ENCODE results near the gene CORT. TPM values are rescaled to one million over a fixed set of nuclear protein-coding genes. Genes with fewer than 3 reads are reported as not detected.

Gene CORT
- total and polyA plus RNA-seq, 10 of the 15 experiments (the other 5 are each of a cell fraction or from before 2014, with no cell fraction given), result 0.09 to 0.49 (median 0.23) TPM; not detected in 1

DNA sequence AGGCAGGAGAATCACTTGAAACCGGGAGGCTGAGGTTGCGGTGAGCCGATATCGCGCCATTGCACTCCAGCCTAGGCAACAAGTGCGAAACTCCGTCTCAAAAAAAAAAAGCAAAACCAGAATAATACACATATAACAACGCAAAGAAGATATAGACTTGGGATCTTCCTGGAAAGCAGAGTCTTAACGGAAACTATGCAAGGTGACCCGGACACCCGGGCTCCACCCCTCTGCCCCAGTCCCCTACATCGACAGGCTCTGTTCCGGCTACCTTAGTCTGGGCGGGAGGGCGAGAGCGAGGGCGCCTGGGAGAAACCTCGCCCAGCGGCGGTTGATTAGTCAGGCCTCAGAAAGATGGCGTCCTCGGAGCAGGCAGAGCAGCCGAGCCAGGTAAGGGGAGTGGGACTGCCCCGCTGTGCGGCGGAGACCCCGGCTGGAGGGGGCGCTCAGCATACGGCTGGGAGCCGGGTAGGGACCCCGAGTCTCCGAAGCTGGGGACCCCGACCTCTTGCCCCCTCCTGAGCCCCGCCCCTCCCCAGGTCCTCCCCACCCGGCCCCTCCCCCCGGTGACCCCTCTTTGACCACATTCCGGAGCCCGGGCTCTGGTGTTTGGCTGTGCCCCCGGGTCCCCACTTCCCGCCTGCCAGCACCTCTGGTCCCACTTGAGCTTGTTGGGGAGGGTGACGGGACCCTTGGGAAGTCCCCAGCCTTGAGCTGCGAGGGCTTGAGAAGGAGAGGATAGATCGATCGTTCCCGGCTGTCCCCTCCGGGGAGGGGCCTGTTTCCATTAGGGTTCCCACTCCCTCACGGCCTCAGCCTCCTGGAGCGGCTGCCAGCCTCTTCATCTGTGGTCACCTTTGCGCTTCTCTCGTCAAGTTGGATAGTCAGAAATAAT is 25.0 kb downstream of the CORT start, which contains the start of gene PEX14 (continued):
- TF ChIP-seq TBL1XR1 (IDR thresholded peaks at IDR 0.05; ENCODE audit: low read depth, low read length) (peak; percentile 19; the same call in 1 of the 2 replicates), POLR2A (IDR thresholded peaks at IDR 0.05; ENCODE audit: low read depth, low read length) (peak; percentile 95), RBBP5 (conservative IDR thresholded peaks at IDR 0.05) (peak; percentile 81; the same call in 1 of the 2 replicates), DPF2 (IDR thresholded peaks at IDR 0.05) (no peak), FOXK2 (IDR thresholded peaks at IDR 0.05) (0 out of 2 replicates have a peak, but pooled peaks have one; percentile 18), RUNX3 (IDR thresholded peaks at IDR 0.05; ENCODE audit: low read length) (peak; percentile 73), TARDBP (IDR thresholded peaks at IDR 0.05; ENCODE audit: borderline replicate concordance) (peak; percentile 70), NFYB (IDR thresholded peaks at IDR 0.05; ENCODE audit: insufficient read depth, low read depth, low read length) (no peak), HDGF (IDR thresholded peaks at IDR 0.05) (peak; percentile 35; the same call in 1 of the 2 replicates), STAT3 (IDR thresholded peaks at IDR 0.05; ENCODE audit: low read depth, low read length) (no peak), EED (IDR thresholded peaks at IDR 0.05; ENCODE audit: low read depth) (no peak), SMARCA5 (IDR thresholded peaks at IDR 0.05) (no peak), LARP7 (IDR thresholded peaks at IDR 0.05) (no peak)
- TF ChIP-seq, protein P1, sequence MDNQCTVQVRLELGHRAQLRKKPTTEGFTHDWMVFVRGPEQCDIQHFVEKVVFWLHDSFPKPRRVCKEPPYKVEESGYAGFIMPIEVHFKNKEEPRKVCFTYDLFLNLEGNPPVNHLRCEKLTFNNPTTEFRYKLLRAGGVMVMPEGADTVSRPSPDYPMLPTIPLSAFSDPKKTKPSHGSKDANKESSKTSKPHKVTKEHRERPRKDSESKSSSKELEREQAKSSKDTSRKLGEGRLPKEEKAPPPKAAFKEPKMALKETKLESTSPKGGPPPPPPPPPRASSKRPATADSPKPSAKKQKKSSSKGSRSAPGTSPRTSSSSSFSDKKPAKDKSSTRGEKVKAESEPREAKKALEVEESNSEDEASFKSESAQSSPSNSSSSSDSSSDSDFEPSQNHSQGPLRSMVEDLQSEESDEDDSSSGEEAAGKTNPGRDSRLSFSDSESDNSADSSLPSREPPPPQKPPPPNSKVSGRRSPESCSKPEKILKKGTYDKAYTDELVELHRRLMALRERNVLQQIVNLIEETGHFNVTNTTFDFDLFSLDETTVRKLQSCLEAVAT (IDR thresholded peaks at IDR 0.05), result peak; percentile 100
- TF ChIP-seq, protein P2, sequence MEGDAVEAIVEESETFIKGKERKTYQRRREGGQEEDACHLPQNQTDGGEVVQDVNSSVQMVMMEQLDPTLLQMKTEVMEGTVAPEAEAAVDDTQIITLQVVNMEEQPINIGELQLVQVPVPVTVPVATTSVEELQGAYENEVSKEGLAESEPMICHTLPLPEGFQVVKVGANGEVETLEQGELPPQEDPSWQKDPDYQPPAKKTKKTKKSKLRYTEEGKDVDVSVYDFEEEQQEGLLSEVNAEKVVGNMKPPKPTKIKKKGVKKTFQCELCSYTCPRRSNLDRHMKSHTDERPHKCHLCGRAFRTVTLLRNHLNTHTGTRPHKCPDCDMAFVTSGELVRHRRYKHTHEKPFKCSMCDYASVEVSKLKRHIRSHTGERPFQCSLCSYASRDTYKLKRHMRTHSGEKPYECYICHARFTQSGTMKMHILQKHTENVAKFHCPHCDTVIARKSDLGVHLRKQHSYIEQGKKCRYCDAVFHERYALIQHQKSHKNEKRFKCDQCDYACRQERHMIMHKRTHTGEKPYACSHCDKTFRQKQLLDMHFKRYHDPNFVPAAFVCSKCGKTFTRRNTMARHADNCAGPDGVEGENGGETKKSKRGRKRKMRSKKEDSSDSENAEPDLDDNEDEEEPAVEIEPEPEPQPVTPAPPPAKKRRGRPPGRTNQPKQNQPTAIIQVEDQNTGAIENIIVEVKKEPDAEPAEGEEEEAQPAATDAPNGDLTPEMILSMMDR (IDR thresholded peaks at IDR 0.05 in 2 of 3, conservative IDR thresholded peaks at IDR 0.05 in 1 of 3; ENCODE audit: control insufficient read depth in 2 of 3, extremely low read depth in 1 of 3, insufficient read depth in 1 of 3, low read depth in 3 of 3, low read length in 3 of 3), result no peak
- TF ChIP-seq, protein P3, sequence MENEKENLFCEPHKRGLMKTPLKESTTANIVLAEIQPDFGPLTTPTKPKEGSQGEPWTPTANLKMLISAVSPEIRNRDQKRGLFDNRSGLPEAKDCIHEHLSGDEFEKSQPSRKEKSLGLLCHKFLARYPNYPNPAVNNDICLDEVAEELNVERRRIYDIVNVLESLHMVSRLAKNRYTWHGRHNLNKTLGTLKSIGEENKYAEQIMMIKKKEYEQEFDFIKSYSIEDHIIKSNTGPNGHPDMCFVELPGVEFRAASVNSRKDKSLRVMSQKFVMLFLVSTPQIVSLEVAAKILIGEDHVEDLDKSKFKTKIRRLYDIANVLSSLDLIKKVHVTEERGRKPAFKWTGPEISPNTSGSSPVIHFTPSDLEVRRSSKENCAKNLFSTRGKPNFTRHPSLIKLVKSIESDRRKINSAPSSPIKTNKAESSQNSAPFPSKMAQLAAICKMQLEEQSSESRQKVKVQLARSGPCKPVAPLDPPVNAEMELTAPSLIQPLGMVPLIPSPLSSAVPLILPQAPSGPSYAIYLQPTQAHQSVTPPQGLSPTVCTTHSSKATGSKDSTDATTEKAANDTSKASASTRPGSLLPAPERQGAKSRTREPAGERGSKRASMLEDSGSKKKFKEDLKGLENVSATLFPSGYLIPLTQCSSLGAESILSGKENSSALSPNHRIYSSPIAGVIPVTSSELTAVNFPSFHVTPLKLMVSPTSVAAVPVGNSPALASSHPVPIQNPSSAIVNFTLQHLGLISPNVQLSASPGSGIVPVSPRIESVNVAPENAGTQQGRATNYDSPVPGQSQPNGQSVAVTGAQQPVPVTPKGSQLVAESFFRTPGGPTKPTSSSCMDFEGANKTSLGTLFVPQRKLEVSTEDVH (IDR thresholded peaks at IDR 0.05; ENCODE audit: low read depth, partially characterized antibody), result no peak
- TF ChIP-seq, protein P4, sequence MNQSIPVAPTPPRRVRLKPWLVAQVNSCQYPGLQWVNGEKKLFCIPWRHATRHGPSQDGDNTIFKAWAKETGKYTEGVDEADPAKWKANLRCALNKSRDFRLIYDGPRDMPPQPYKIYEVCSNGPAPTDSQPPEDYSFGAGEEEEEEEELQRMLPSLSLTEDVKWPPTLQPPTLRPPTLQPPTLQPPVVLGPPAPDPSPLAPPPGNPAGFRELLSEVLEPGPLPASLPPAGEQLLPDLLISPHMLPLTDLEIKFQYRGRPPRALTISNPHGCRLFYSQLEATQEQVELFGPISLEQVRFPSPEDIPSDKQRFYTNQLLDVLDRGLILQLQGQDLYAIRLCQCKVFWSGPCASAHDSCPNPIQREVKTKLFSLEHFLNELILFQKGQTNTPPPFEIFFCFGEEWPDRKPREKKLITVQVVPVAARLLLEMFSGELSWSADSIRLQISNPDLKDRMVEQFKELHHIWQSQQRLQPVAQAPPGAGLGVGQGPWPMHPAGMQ (IDR thresholded peaks at IDR 0.05; ENCODE audit: borderline replicate concordance), result no peak
- TF ChIP-seq, protein P5, sequence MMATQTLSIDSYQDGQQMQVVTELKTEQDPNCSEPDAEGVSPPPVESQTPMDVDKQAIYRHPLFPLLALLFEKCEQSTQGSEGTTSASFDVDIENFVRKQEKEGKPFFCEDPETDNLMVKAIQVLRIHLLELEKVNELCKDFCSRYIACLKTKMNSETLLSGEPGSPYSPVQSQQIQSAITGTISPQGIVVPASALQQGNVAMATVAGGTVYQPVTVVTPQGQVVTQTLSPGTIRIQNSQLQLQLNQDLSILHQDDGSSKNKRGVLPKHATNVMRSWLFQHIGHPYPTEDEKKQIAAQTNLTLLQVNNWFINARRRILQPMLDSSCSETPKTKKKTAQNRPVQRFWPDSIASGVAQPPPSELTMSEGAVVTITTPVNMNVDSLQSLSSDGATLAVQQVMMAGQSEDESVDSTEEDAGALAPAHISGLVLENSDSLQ (IDR thresholded peaks at IDR 0.05), result no peak
- TF ChIP-seq, protein P6, sequence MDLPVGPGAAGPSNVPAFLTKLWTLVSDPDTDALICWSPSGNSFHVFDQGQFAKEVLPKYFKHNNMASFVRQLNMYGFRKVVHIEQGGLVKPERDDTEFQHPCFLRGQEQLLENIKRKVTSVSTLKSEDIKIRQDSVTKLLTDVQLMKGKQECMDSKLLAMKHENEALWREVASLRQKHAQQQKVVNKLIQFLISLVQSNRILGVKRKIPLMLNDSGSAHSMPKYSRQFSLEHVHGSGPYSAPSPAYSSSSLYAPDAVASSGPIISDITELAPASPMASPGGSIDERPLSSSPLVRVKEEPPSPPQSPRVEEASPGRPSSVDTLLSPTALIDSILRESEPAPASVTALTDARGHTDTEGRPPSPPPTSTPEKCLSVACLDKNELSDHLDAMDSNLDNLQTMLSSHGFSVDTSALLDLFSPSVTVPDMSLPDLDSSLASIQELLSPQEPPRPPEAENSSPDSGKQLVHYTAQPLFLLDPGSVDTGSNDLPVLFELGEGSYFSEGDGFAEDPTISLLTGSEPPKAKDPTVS (IDR thresholded peaks at IDR 0.05; ENCODE audit: low read depth, low read length), result no peak
- TF ChIP-seq, protein P7, sequence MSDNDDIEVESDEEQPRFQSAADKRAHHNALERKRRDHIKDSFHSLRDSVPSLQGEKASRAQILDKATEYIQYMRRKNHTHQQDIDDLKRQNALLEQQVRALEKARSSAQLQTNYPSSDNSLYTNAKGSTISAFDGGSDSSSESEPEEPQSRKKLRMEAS (IDR thresholded peaks at IDR 0.05; ENCODE audit: low read depth, low read length), result peak; percentile 63; the same call in 1 of the 2 replicates
